Epithelial cell of proximal tubule (primary cell): Measurements from ENCODE around the gene ZNF451. TPM values are rescaled to one million over a fixed set of nuclear protein-coding genes. Genes with fewer than 3 reads are reported as not detected.

Experiments used
- DNase-seq: peaks from one replicate; pipeline ENCODE4 v3.0.0-alpha.2; 2011; ENCODE audit warnings: low read depth
- H3K4me3 ChIP-seq: 2 replicates; pipeline ENCODE4 v1.5.1; 2011; ENCODE audit warnings: low read depth, mild to moderate bottlenecking, low read length
- CTCF ChIP-seq: conservative IDR thresholded peaks from 2 replicates; pipeline ENCODE4 v1.5.1; 2012; ENCODE audit warnings: low read depth, mild to moderate bottlenecking, low read length
- total RNA-seq: library from RNA; depleted of rRNA; stranded (reverse); fragments of >200 nt; gene quantifications from 2 replicates; pipeline ENCODE4 v1.2.3, GENCODE V29; 2015

ZNF451 gene
- total RNA-seq, 1 donor from 2014 or later, result 16.4 TPM

DNA sequence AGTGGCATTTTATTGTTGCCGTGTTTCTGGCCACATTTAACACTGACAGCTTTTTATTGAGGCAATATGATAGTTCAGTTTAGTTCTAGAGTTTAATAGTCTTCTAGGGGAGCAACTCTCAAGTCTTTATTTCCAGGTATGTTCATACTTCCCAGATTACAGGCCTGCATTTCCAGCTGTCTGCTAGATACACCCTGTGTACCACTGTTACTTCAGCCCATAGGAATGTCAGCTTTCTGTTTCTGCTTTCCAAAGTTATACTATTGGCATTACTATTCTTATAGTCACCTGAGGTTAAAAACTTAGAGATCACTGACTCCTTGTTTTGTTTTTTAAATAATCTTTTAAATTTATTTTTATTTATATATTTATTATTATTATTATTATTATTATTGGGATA is 7.6 kb downstream of the ZNF451 start:
- TF ChIP-seq CTCF, result no peak
- no peak for DNase-seq

GRCh38 chr6:57102976-57103375 is 13.0 kb downstream of the ZNF451 start:
- DNase-seq, result no peak
- no peak overlapping the region for H3K4me3 ChIP-seq
- no peak for TF ChIP-seq CTCF

More for the DNA sequence above, 7.6 kb downstream of the ZNF451 start:
- H3K4me3 ChIP-seq, result no peak overlapping the region

- no peak for DNase-seq
- no peak for TF ChIP-seq CTCF
- H3K4me3 ChIP-seq, result no peak overlapping the region
Measured at GRCh38 chr6:57104336-57104735, 14.3 kb downstream of the ZNF451 start.

- TF ChIP-seq CTCF, result no peak
- DNase-seq, result no peak
- H3K4me3 ChIP-seq, result no peak overlapping the region
Measured at GRCh38 chr6:57106990-57107389, 17.0 kb downstream of the ZNF451 start.

DNA sequence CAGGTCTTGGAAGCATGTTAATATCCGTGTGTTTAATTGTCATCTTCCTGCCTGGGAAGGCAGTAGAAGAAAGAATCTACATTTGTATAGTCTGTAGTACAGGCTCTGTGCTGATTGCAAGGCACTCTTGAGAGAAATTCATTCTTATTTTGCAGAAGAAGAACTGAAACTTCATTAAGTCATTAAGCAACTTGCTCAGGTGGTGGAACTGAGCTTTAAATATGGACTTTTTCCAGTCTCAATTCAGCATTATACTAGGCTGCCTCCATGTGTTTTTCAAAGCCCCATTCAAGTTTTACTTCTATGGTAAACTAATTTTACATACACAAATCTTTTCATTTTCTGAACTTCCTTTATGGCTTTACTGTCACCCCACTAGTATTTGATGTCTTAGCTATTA is 18.7 kb downstream of the ZNF451 start:
- DNase-seq, result no peak
- TF ChIP-seq CTCF, result no peak

DNA sequence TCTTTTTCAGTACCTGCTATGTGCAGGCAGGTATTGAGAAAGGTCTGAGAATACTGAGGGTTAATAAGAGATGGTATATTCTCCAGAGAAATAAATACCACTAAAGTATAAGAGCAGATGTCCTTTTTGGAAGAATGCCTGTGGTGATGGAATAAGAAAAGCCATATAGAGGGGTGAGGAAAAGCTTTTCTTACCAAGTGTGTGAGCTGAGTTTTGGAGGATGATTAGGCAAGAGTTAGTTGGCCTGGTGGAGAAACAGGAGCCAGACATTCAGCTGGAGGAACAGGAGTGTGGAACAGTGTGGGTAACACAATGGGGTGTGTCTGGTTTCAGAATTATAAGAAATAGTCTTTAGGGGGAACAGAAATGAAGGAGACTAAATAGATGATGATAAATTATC is 19.9 kb downstream of the ZNF451 start:
- H3K4me3 ChIP-seq, result no peak overlapping the region
- no peak for TF ChIP-seq CTCF
- DNase-seq, result no peak

More for the DNA sequence above, 18.7 kb downstream of the ZNF451 start:
- H3K4me3 ChIP-seq, result no peak overlapping the region

GRCh38 chr6:57113105-57113504 is 23.1 kb downstream of the ZNF451 start:
- TF ChIP-seq CTCF, result no peak
- DNase-seq, result no peak
- H3K4me3 ChIP-seq, result no peak overlapping the region
